Kidney (tissue), 14 donors: ENCODE measurements around the gene SMAD1. TPM values are rescaled to one million over a fixed set of nuclear protein-coding genes. Genes with fewer than 3 reads are reported as not detected.

Experiments used
- DNase-seq, 5 donors: peaks; one replicate each; pipeline ENCODE4 v3.0.0-alpha.2; 2013 to 2020
- FAIRE-seq: peaks from 2 replicates; lab custom pipeline; 2012; peaks lifted over from hg19 to GRCh38; lab: Jason Lieb, UNC
- H3K27ac ChIP-seq, 2 donors: one replicate each; pipeline ENCODE4 v1.7.0; 2013; ENCODE audit warnings: low read depth in 2 of 2, low read length in 2 of 2, inconsistent platforms in 1 of 2
- H3K27me3 ChIP-seq: one replicate; pipeline ENCODE4 v1.7.1; 2013; ENCODE audit warnings: low read length, inconsistent platforms; ENCODE audit not compliant: control insufficient read depth, insufficient read depth
- H3K36me3 ChIP-seq, 3 donors: one replicate each; pipeline versions ENCODE4 v1.7.0 to v1.7.1; 2013; ENCODE audit warnings: low read length in 3 of 3, control low read depth in 1 of 3, inconsistent platforms in 1 of 3; ENCODE audit not compliant: insufficient read depth in 3 of 3, control insufficient read depth in 2 of 3
- H3K4me1 ChIP-seq, 3 donors: one replicate each; pipeline versions ENCODE4 v1.7.0 to v1.7.1; 2013; ENCODE audit warnings: low read length in 3 of 3, inconsistent platforms in 1 of 3, low read depth in 1 of 3; ENCODE audit not compliant: control insufficient read depth in 2 of 3, insufficient read depth in 2 of 3
- H3K4me3 ChIP-seq, 3 donors: one replicate each; pipeline versions ENCODE4 v1.7.0 to v1.8.1; 2013; ENCODE audit warnings: low read length in 3 of 3, control low read depth in 1 of 3, inconsistent platforms in 1 of 3
- H3K9ac ChIP-seq, 3 donors: one replicate each; pipeline versions ENCODE4 v1.7.0 to v1.7.1; 2013; ENCODE audit warnings: low read length in 3 of 3, control low read depth in 1 of 3, inconsistent platforms in 1 of 3
- H3K9me3 ChIP-seq, 3 donors: one replicate each; pipeline versions ENCODE4 v1.7.0 to v1.7.1; 2013; ENCODE audit warnings: low read length in 3 of 3, control low read depth in 1 of 3, inconsistent platforms in 1 of 3; ENCODE audit not compliant: control insufficient read depth in 2 of 3, insufficient read depth in 1 of 3
- CTCF ChIP-seq: IDR thresholded peaks from 3 replicates; pipeline ENCODE4 v1.5.1; 2012; ENCODE audit warnings: mild to moderate bottlenecking, moderate library complexity, borderline replicate concordance; ENCODE audit not compliant: insufficient read depth; ENCODE audit errors: extremely low read depth
- intact Hi-C: fragments of 100-400 bp; cut with DNase I; formaldehyde crosslinking; loops from one replicate; pipeline ENCODE4 v1.11.1; 2022
- polyA plus RNA-seq: library from polyadenylated mRNA; stranded (reverse); fragments of 350-450 nt; fragmentation: Illumina TruSeq; extraction: RNeasy Lipid Tissue Mini Kit (QIAGEN cat#74804); gene quantifications from one replicate; pipeline ENCODE4 v1.2.3, GENCODE V29; 2014; ENCODE audit warnings: low read depth, low replicate concordance; ENCODE audit not compliant: insufficient read depth
- total RNA-seq: library from RNA; stranded (reverse); fragmentation: NEBNext Ultra II Directional; extraction: Animal tissue kit (Norgen Biotek cat#: 25700); gene quantifications from one replicate; pipeline ENCODE4 v1.2.1, GENCODE V29; 2021
- donor health status: control.
- donor health status: control.
- donor health status: control.
- donor health status: control.
- donor health status: control.
- donor health status: DM: yes; HTN: yes; CAD: no.
- donor health status: Normal renal cell carcinoma (clear cell type).

The SMAD1 gene
- total and polyA plus RNA-seq, 2 donors from 2014 or later = 8.9 to 39.5 TPM

DNA sequence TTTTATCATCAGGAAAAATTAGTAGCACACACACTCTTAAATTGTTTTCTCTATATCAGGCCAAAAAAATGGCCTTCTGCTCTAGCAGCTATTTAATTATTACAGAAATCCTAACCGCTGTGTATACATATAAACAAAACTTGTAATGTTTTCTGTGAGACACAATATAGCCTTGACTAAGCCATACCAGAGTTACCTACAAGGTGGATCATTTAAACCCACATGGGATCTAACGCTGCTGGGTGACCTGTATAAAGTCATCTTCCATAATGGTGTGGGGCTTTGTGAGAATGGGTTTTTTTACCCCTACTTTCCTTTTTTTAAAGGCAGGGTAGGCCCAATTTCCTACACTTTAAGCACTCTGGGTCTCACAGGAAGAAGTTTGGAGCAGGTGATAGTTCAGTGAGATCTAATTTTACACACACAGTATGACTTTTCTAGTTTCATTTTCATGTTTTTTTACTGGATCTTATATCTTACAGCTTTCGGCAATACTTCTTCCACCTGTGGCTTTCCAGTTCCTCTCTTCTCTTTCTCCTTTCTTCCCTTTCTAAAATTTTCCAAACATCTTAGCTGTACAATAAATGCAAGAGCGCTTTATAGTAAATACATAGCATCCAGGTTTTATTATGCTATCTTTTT, 70.6 kb downstream of the SMAD1 start:
- H3K4me3 ChIP-seq = no peak overlapping the region
- no peak overlapping the region for H3K9ac ChIP-seq
- no peaks in the 10 kb centered on the region for H3K27me3 ChIP-seq
- TF ChIP-seq CTCF = no peak
- H3K27ac ChIP-seq = no peak overlapping the region
- no peak for DNase-seq
- FAIRE-seq = peak; percentile 42
- no peaks in the 10 kb centered on the region for H3K9me3 ChIP-seq
- H3K4me1 ChIP-seq = peaks cover 0 to 2% (median 0%) of the 10 kb centered on the region in 3 donors
- H3K36me3 ChIP-seq = peaks cover 0 to 4% (median 4%) of the 10 kb centered on the region in 3 donors
- intact Hi-C loops = no loop called here

GRCh38 chr4:145553375-145553774, 71.7 kb downstream of the SMAD1 start:
- H3K4me3 ChIP-seq = no peak overlapping the region
- FAIRE-seq (no peak), DNase-seq (no peak)
- no peak overlapping the region for H3K9ac ChIP-seq
- TF ChIP-seq CTCF = no peak
- peaks cover 0 to 2% (median 0%) of the 10 kb centered on the region in 3 donors for H3K4me1 ChIP-seq
- H3K27me3 ChIP-seq = no peaks in the 10 kb centered on the region
- peaks cover 2 to 4% (median 2%) of the 10 kb centered on the region in 3 donors for H3K36me3 ChIP-seq
- H3K27ac ChIP-seq = no peak overlapping the region
- no peaks in the 10 kb centered on the region for H3K9me3 ChIP-seq
- intact Hi-C loops = no loop called here

- Histone ChIP-seq H3K4me1 (peaks cover 0 to 2% (median 0%) of the 10 kb centered on the region in 3 donors), H3K36me3 (peaks cover 0 to 8% (median 2%) of the 10 kb centered on the region in 3 donors), H3K9ac (no peak overlapping the region), H3K4me3 (no peak overlapping the region), H3K27ac (no peak overlapping the region), H3K27me3 (no peaks in the 10 kb centered on the region), H3K9me3 (no peaks in the 10 kb centered on the region)
- DNase-seq (no peak), FAIRE-seq (peak; percentile 21)
- no peak for TF ChIP-seq CTCF
- intact Hi-C loops = no loop called here
These were observed 73.0 kb downstream of the SMAD1 start for GRCh38 chr4:145554691-145555090.
